Hepatocyte (in vitro differentiated cells): Measurements from ENCODE around the gene VAV2.

Experiments
- EZH2 ChIP-seq: fragments of 200-600 bp; sonication (generic); IDR thresholded peaks from 2 replicates; pipeline ENCODE4 v1.6.1; 2016; ENCODE audit warnings: antibody characterized with exemption, mild to moderate bottlenecking, borderline replicate concordance
- TF ChIP-seq, protein P1 (sequence below): fragments of 200-600 bp; sonication (generic); IDR thresholded peaks from 2 replicates; pipeline ENCODE4 v1.5.1; 2016; ENCODE audit warnings: antibody characterized with exemption, mild to moderate bottlenecking; ENCODE audit not compliant: poor library complexity

DNA sequence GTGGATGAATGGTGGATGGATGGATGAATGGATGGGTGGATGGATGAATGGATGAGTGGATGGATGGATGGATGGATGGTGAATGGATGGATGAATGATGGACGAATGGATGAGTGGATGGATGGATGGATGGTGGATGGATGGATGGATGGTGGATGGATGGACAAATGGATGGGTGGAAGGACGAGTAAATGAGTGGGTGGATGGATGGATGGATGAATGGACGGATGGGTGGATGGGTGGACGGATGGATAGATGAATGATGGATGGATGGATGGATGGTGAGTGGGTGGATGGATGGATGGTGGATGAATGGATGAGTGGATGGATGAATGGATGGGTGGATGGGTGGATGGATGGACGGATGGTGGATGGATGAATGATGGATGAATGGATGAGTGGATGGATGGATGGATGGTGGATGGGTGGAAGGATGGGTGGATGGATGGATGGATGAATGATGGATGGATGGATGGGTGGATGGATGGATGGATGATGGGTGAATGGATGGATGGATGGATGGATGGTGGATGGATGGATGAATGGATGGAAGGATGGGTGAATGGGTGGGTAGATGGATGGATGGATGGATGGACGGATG, 58.6 kb downstream of the VAV2 start:
- TF ChIP-seq, protein P1, sequence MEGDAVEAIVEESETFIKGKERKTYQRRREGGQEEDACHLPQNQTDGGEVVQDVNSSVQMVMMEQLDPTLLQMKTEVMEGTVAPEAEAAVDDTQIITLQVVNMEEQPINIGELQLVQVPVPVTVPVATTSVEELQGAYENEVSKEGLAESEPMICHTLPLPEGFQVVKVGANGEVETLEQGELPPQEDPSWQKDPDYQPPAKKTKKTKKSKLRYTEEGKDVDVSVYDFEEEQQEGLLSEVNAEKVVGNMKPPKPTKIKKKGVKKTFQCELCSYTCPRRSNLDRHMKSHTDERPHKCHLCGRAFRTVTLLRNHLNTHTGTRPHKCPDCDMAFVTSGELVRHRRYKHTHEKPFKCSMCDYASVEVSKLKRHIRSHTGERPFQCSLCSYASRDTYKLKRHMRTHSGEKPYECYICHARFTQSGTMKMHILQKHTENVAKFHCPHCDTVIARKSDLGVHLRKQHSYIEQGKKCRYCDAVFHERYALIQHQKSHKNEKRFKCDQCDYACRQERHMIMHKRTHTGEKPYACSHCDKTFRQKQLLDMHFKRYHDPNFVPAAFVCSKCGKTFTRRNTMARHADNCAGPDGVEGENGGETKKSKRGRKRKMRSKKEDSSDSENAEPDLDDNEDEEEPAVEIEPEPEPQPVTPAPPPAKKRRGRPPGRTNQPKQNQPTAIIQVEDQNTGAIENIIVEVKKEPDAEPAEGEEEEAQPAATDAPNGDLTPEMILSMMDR: no peak
- TF ChIP-seq EZH2: no peak
